Stimulated activated CD8-positive, alpha-beta memory T cell treated with anti-CD3 and anti-CD28 coated beads, Interleukin-7, amount 100 ng/mL, for 1 hour (primary cell): ENCODE data around the gene POMGNT2.
"Not testable (repeated sequence)": the region's sequence is repeated elsewhere in the genome, so short reads cannot be mapped to it uniquely, and the experiment has no call there.

Experiments
- DNase-seq, 2 donors: peaks; one replicate each; pipeline ENCODE4 v3.0.0-alpha.2; 2020; ENCODE audit warnings: low read depth in 2 of 2

POMGNT2 gene

GRCh38 chr3:43075904-43076661 is 29.8 kb downstream of the POMGNT2 start:
- DNase-seq: no peak

- no peak for DNase-seq
These were observed 30.8 kb downstream of the POMGNT2 start for GRCh38 chr3:43074901-43075689.

- DNase-seq: no peak
These were observed 31.4 kb downstream of the POMGNT2 start for GRCh38 chr3:43074482-43074881.

GRCh38 chr3:43073836-43074220 is 32.1 kb downstream of the POMGNT2 start:
- DNase-seq: no peak

GRCh38 chr3:43073116-43073835 is 32.6 kb downstream of the POMGNT2 start:
- DNase-seq: no peak

- no peak for DNase-seq
These were observed 33.5 kb downstream of the POMGNT2 start for GRCh38 chr3:43072361-43072760.

- DNase-seq: no peak
These were observed 34.5 kb downstream of the POMGNT2 start for GRCh38 chr3:43071313-43071893.

GRCh38 chr3:43070670-43071069 is 35.2 kb downstream of the POMGNT2 start:
- DNase-seq: not testable (repeated sequence)

- no peak for DNase-seq
These were observed 42.8 kb downstream of the POMGNT2 start for GRCh38 chr3:43063114-43063513.

GRCh38 chr3:43062564-43063040 is 43.3 kb downstream of the POMGNT2 start:
- DNase-seq: no peak

- no peak for DNase-seq
These were observed 43.8 kb downstream of the POMGNT2 start for GRCh38 chr3:43062040-43062563.

- DNase-seq: no peak
These were observed 44.6 kb downstream of the POMGNT2 start for GRCh38 chr3:43061101-43061895.

GRCh38 chr3:43059456-43059855 is 46.4 kb downstream of the POMGNT2 start:
- DNase-seq: no peak

- DNase-seq: no peak
These were observed 49.8 kb downstream of the POMGNT2 start for GRCh38 chr3:43055806-43056770.

- DNase-seq: no peak
These were observed 50.5 kb downstream of the POMGNT2 start for GRCh38 chr3:43055393-43055792.

GRCh38 chr3:43054754-43055153 is 51.1 kb downstream of the POMGNT2 start:
- DNase-seq: no peak

- no peak for DNase-seq
These were observed 52.6 kb downstream of the POMGNT2 start for GRCh38 chr3:43053291-43053690.

- no peak for DNase-seq
These were observed 57.4 kb downstream of the POMGNT2 start for GRCh38 chr3:43048470-43048869.

GRCh38 chr3:43046583-43046982 is 59.3 kb downstream of the POMGNT2 start:
- no peak for DNase-seq

GRCh38 chr3:43045079-43045478 is 60.8 kb downstream of the POMGNT2 start:
- not testable (repeated sequence) for DNase-seq
